ENCODE results near the gene PHLDB1. TPM values are rescaled to one million over a fixed set of nuclear protein-coding genes. Genes with fewer than 3 reads are reported as not detected.
"Not testable (repeated sequence)": the region's sequence is repeated elsewhere in the genome, so short reads cannot be mapped to it uniquely, and the experiment has no call there.

Gene PHLDB1
- total RNA-seq: 100 to 1,000 TPM in 2 of 4 donors, 10 to 100 TPM in 2; 48.7 to 117 (median 77.3) TPM

- H3K4me1 ChIP-seq: peaks cover 86% of the 10 kb centered on the region
- TF ChIP-seq EP300 (IDR thresholded peaks at IDR 0.05) (no peak), POLR2AphosphoS5 (IDR thresholded peaks at IDR 0.05) (no peak), POLR2A (IDR thresholded peaks at IDR 0.05) (peak in 1 of 2 donors; percentile 55), CTCF (IDR thresholded peaks at IDR 0.05) (peak in 1 of 2 donors; percentile 35)
- peaks cover 5% of the 10 kb centered on the region for H3K27me3 ChIP-seq
- no peaks in the 10 kb centered on the region for H3K9me3 ChIP-seq
- peak within 1 kb of the TSS; percentile 69 for H3K4me3 ChIP-seq
- peak in 1 of 2 donors; percentile 83 for DNase-seq (ENCODE audit: low spot score in 2 of 2)
- H3K36me3 ChIP-seq: no peaks in the 10 kb centered on the region
- H3K27ac ChIP-seq: peak within 1 kb of the TSS; percentile 95
- 7% methylated on average over 14 of the region's 72 CpGs for WGBS
Measured at GRCh38 chr11:118607401-118608359, at the start of gene PHLDB1. Gene PHLDB1, plus strand, starts transcription at chr11:118607615. Its CDS starts 6,222 bp downstream, at chr11:118613837.

GRCh38 chr11:118560806-118561205, 46.6 kb upstream of the PHLDB1 start:
- peaks cover 11% of the 10 kb centered on the region for H3K4me1 ChIP-seq
- no peak overlapping the region for H3K4me3 ChIP-seq
- TF ChIP-seq EP300 (IDR thresholded peaks at IDR 0.05) (no peak), POLR2AphosphoS5 (IDR thresholded peaks at IDR 0.05) (no peak), CTCF (IDR thresholded peaks at IDR 0.05) (no peak), POLR2A (IDR thresholded peaks at IDR 0.05) (no peak)
- DNase-seq (ENCODE audit: low spot score in 2 of 2): no peak
- no peaks in the 10 kb centered on the region for H3K27me3 ChIP-seq
- WGBS: 89% methylated on average over 4 of the region's 4 CpGs
- H3K27ac ChIP-seq: no peak overlapping the region
- no peaks in the 10 kb centered on the region for H3K9me3 ChIP-seq
- H3K36me3 ChIP-seq: peaks cover 32% of the 10 kb centered on the region

- Histone ChIP-seq H3K27me3 (no peaks in the 10 kb centered on the region), H3K36me3 (peaks cover 3% of the 10 kb centered on the region), H3K27ac (peak overlapping the region; percentile 81), H3K4me1 (peaks cover 15% of the 10 kb centered on the region), H3K4me3 (peak overlapping the region; percentile 66), H3K9me3 (no peaks in the 10 kb centered on the region)
- no peak for TF ChIP-seq EP300 (IDR thresholded peaks at IDR 0.05)
- no peak for TF ChIP-seq POLR2AphosphoS5 (IDR thresholded peaks at IDR 0.05)
- TF ChIP-seq CTCF (IDR thresholded peaks at IDR 0.05): no peak
- TF ChIP-seq POLR2A (IDR thresholded peaks at IDR 0.05): no peak
- 20% methylated on average over 5 of the region's 5 CpGs for WGBS
- no peak for DNase-seq (ENCODE audit: low spot score in 2 of 2)
Measured at GRCh38 chr11:118565051-118565450, 42.4 kb upstream of the PHLDB1 start.

GRCh38 chr11:118569670-118570069, 37.7 kb upstream of the PHLDB1 start:
- no peaks in the 10 kb centered on the region for H3K9me3 ChIP-seq
- H3K36me3 ChIP-seq: no peaks in the 10 kb centered on the region
- H3K4me1 ChIP-seq: peaks cover 33% of the 10 kb centered on the region
- no peaks in the 10 kb centered on the region for H3K27me3 ChIP-seq
- no peak for TF ChIP-seq POLR2A (IDR thresholded peaks at IDR 0.05)
- no peak for TF ChIP-seq POLR2AphosphoS5 (IDR thresholded peaks at IDR 0.05)
- TF ChIP-seq CTCF (IDR thresholded peaks at IDR 0.05): no peak
- TF ChIP-seq EP300 (IDR thresholded peaks at IDR 0.05): no peak
- no peak overlapping the region for H3K4me3 ChIP-seq
- WGBS: 77% methylated on average over 2 of the region's 2 CpGs
- no peak overlapping the region for H3K27ac ChIP-seq
- no peak for DNase-seq (ENCODE audit: low spot score in 2 of 2)

- no peak for DNase-seq (ENCODE audit: low spot score in 2 of 2)
- Histone ChIP-seq H3K36me3 (no peaks in the 10 kb centered on the region), H3K4me3 (no peak overlapping the region), H3K27ac (no peak overlapping the region), H3K4me1 (peaks cover 37% of the 10 kb centered on the region), H3K9me3 (no peaks in the 10 kb centered on the region), H3K27me3 (no peaks in the 10 kb centered on the region)
- TF ChIP-seq POLR2A (IDR thresholded peaks at IDR 0.05) (no peak), CTCF (IDR thresholded peaks at IDR 0.05) (no peak), POLR2AphosphoS5 (IDR thresholded peaks at IDR 0.05) (no peak), EP300 (IDR thresholded peaks at IDR 0.05) (no peak)
- 91% methylated on average over 1 of the region's 1 CpG for WGBS
Measured at GRCh38 chr11:118570787-118571186, 36.6 kb upstream of the PHLDB1 start.

- peak overlapping the region; percentile 98 for H3K27ac ChIP-seq
- WGBS: 17% methylated on average over 15 of the region's 15 CpGs
- peak overlapping the region; percentile 97 for H3K4me3 ChIP-seq
- H3K36me3 ChIP-seq; DNase-seq (ENCODE audit: low spot score in 2 of 2); H3K9me3 ChIP-seq; H3K27me3 ChIP-seq: not testable (repeated sequence)
- H3K4me1 ChIP-seq: peaks cover 38% of the 10 kb centered on the region
Measured at GRCh38 chr11:118571701-118572060, 35.7 kb upstream of the PHLDB1 start.
